NT2/D1 (cell line): ENCODE results near the gene TMCO4.

Source experiments
- DNase-seq: peaks from one replicate; pipeline ENCODE4 v3.0.0-alpha.2; 2011; ENCODE audit warnings: low read depth, low spot score
- H3K27me3 ChIP-seq: 2 replicates; pipeline ENCODE4 v1.6.0; 2011; ENCODE audit warnings: mild to moderate bottlenecking; ENCODE audit not compliant: insufficient read length, insufficient read depth
- H3K36me3 ChIP-seq: 2 replicates; pipeline ENCODE4 v1.6.1; 2011; ENCODE audit warnings: mild to moderate bottlenecking, low read length, mixed read lengths; ENCODE audit not compliant: insufficient read depth, insufficient read length
- H3K4me1 ChIP-seq: 2 replicates; pipeline ENCODE4 v1.5.1; 2011; ENCODE audit not compliant: insufficient read depth, insufficient read length
- H3K4me3 ChIP-seq: 2 replicates; pipeline ENCODE4 v1.5.1; 2011; ENCODE audit warnings: low read depth; ENCODE audit not compliant: insufficient read length
- H3K9ac ChIP-seq: 2 replicates; pipeline ENCODE4 v1.6.0; 2011; ENCODE audit warnings: low read depth; ENCODE audit not compliant: insufficient read length
- H3K9me3 ChIP-seq: 2 replicates; pipeline ENCODE4 v1.5.1; 2011; ENCODE audit warnings: mild to moderate bottlenecking, low read length; ENCODE audit not compliant: insufficient read depth
- SUZ12 ChIP-seq: IDR thresholded peaks from 2 replicates; pipeline ENCODE4 v1.6.1; 2011; ENCODE audit not compliant: insufficient read length, insufficient read depth; ENCODE audit errors: extremely low read depth
- YY1 ChIP-seq: IDR thresholded peaks from 2 replicates; pipeline ENCODE4 v1.6.1; 2011; ENCODE audit not compliant: insufficient read length, insufficient read depth
- ZNF274 ChIP-seq: IDR thresholded peaks from 2 replicates; pipeline ENCODE4 v1.6.1; 2011; ENCODE audit warnings: mild to moderate bottlenecking, low read depth, low read length

TMCO4 gene

GRCh38 chr1:19734472-19734999, 65.2 kb downstream of the TMCO4 start:
- no peaks in the 10 kb centered on the region for H3K27me3 ChIP-seq
- no peak for DNase-seq
- H3K4me3 ChIP-seq, result no peak overlapping the region
- H3K9me3 ChIP-seq, result peaks cover 11% of the 10 kb centered on the region
- no peaks in the 10 kb centered on the region for H3K36me3 ChIP-seq
- H3K9ac ChIP-seq, result no peak overlapping the region
- no peaks in the 10 kb centered on the region for H3K4me1 ChIP-seq
- TF ChIP-seq ZNF274 (no peak), SUZ12 (no peak), YY1 (no peak)

- no peak for DNase-seq
- Histone ChIP-seq H3K4me3 (no peak overlapping the region), H3K9ac (no peak overlapping the region), H3K9me3 (peaks cover 11% of the 10 kb centered on the region), H3K27me3 (no peaks in the 10 kb centered on the region), H3K4me1 (no peaks in the 10 kb centered on the region), H3K36me3 (no peaks in the 10 kb centered on the region)
- no peak for TF ChIP-seq ZNF274
- TF ChIP-seq SUZ12, result no peak
- TF ChIP-seq YY1, result no peak
Observed at GRCh38 chr1:19734056-19734455, 65.7 kb downstream of the TMCO4 start.

GRCh38 chr1:19733615-19734014, 66.1 kb downstream of the TMCO4 start:
- H3K9me3 ChIP-seq, result peaks cover 11% of the 10 kb centered on the region

GRCh38 chr1:19731311-19731821, 68.3 kb downstream of the TMCO4 start:
- Histone ChIP-seq H3K4me3 (no peak overlapping the region), H3K36me3 (no peaks in the 10 kb centered on the region), H3K9ac (no peak overlapping the region), H3K27me3 (no peaks in the 10 kb centered on the region), H3K9me3 (peaks cover 11% of the 10 kb centered on the region), H3K4me1 (no peaks in the 10 kb centered on the region)
- TF ChIP-seq ZNF274 (no peak), YY1 (no peak), SUZ12 (no peak)
- no peak for DNase-seq

More at GRCh38 chr1:19733615-19734014, 66.1 kb downstream of the TMCO4 start:
- TF ChIP-seq ZNF274, result no peak
- no peak for TF ChIP-seq SUZ12
- no peak for TF ChIP-seq YY1
- H3K9ac ChIP-seq, result no peak overlapping the region
- no peak for DNase-seq
- no peaks in the 10 kb centered on the region for H3K4me1 ChIP-seq
- no peak overlapping the region for H3K4me3 ChIP-seq
- no peaks in the 10 kb centered on the region for H3K36me3 ChIP-seq
- H3K27me3 ChIP-seq, result no peaks in the 10 kb centered on the region

- H3K9me3 ChIP-seq, result peaks cover 11% of the 10 kb centered on the region
- H3K27me3 ChIP-seq, result no peaks in the 10 kb centered on the region
Observed at GRCh38 chr1:19730793-19731192, 68.9 kb downstream of the TMCO4 start.

GRCh38 chr1:19730232-19730631, 69.5 kb downstream of the TMCO4 start:
- H3K9ac ChIP-seq, result no peak overlapping the region
- no peaks in the 10 kb centered on the region for H3K27me3 ChIP-seq
- no peak overlapping the region for H3K4me3 ChIP-seq
- no peak for TF ChIP-seq ZNF274
- no peak for TF ChIP-seq YY1
- TF ChIP-seq SUZ12, result no peak
- no peaks in the 10 kb centered on the region for H3K36me3 ChIP-seq
- H3K9me3 ChIP-seq, result peaks cover 11% of the 10 kb centered on the region
- H3K4me1 ChIP-seq, result no peaks in the 10 kb centered on the region
- no peak for DNase-seq

More at GRCh38 chr1:19730793-19731192, 68.9 kb downstream of the TMCO4 start:
- TF ChIP-seq YY1 (no peak), ZNF274 (no peak), SUZ12 (no peak)
- no peak overlapping the region for H3K4me3 ChIP-seq
- H3K4me1 ChIP-seq, result no peaks in the 10 kb centered on the region
- H3K9ac ChIP-seq, result no peak overlapping the region
- H3K36me3 ChIP-seq, result no peaks in the 10 kb centered on the region
- DNase-seq, result no peak

GRCh38 chr1:19728413-19729145, 71.1 kb downstream of the TMCO4 start:
- H3K4me3 ChIP-seq, result no peak overlapping the region
- peaks cover 11% of the 10 kb centered on the region for H3K9me3 ChIP-seq
- no peaks in the 10 kb centered on the region for H3K27me3 ChIP-seq
- DNase-seq, result no peak
- H3K9ac ChIP-seq, result no peak overlapping the region
- H3K36me3 ChIP-seq, result no peaks in the 10 kb centered on the region
- H3K4me1 ChIP-seq, result peaks cover under 1% of the 10 kb centered on the region
- TF ChIP-seq ZNF274 (no peak), SUZ12 (no peak), YY1 (no peak)
